HG03432 (cell line): Measurements from ENCODE around the gene ZNG1C.
"Not testable (repeated sequence)": the region's sequence is repeated elsewhere in the genome, so short reads cannot be mapped to it uniquely, and the experiment has no call there.

Source experiments
- ATAC-seq: cut with Tn5 transposase; IDR thresholded peaks from one replicate; pipeline ENCODE4 v1.9.1; 2021; ENCODE audit warnings: mild to moderate bottlenecking, moderate library complexity; ENCODE audit not compliant: unreplicated experiment

The ZNG1C gene

GRCh38 chr9:68342265-68343025 lies 100.7 kb downstream of the ZNG1C start:
- peak; percentile 92 for ATAC-seq

- not testable (repeated sequence) for ATAC-seq
Observed at GRCh38 chr9:68343242-68343641, 101.5 kb downstream of the ZNG1C start.

- not testable (repeated sequence) for ATAC-seq
Observed at GRCh38 chr9:68343992-68344391, 102.2 kb downstream of the ZNG1C start.
